DOHH2 (cell line): ENCODE results near the gene TEX48.

Experiments
- H3F3A ChIP-seq: fragments of 200-600 bp; sonication (generic), shearing (Covaris generic); 2 replicates; pipeline ENCODE4 v1.6.0; 2016; ENCODE audit warnings: antibody characterized with exemption, mild to moderate bottlenecking; ENCODE audit not compliant: control insufficient read depth, insufficient read depth
- H3K27ac ChIP-seq: fragments of 200-600 bp; sonication (generic); 2 replicates; pipeline ENCODE4 v1.5.1; 2014; ENCODE audit warnings: low read depth, mild to moderate bottlenecking, low read length, moderate library complexity
- H3K27me3 ChIP-seq: fragments of 200-600 bp; sonication (generic); 2 replicates; pipeline ENCODE4 v1.6.1; 2014; ENCODE audit warnings: mild to moderate bottlenecking, low read length, mixed read lengths; ENCODE audit not compliant: control insufficient read depth
- H3K36me3 ChIP-seq: fragments of 200-600 bp; sonication (generic); 2 replicates; pipeline ENCODE4 v1.6.1; 2014; ENCODE audit warnings: mild to moderate bottlenecking, low read length, moderate library complexity, mixed read lengths; ENCODE audit not compliant: control insufficient read depth
- H3K4me1 ChIP-seq: fragments of 200-600 bp; sonication (generic); 2 replicates; pipeline ENCODE4 v1.6.1; 2014; ENCODE audit warnings: mild to moderate bottlenecking, low read length, mixed read lengths; ENCODE audit not compliant: control insufficient read depth
- H3K4me2 ChIP-seq: fragments of 200-600 bp; sonication (generic); 2 replicates; pipeline ENCODE4 v1.6.0; 2014; ENCODE audit warnings: mild to moderate bottlenecking, low read length, moderate library complexity
- H3K4me3 ChIP-seq: fragments of 200-600 bp; sonication (generic); 2 replicates; pipeline ENCODE4 v1.5.1; 2014; ENCODE audit warnings: mild to moderate bottlenecking, low read length, mixed read lengths
- H3K79me2 ChIP-seq: fragments of 200-600 bp; sonication (generic); 2 replicates; pipeline ENCODE4 v1.6.1; 2014; ENCODE audit warnings: mild to moderate bottlenecking, low read length, mixed read lengths; ENCODE audit not compliant: control insufficient read depth
- H3K9me2 ChIP-seq: fragments of 200-600 bp; sonication (generic); replicated peaks from 2 replicates; pipeline ENCODE4 v1.6.1; 2014; ENCODE audit warnings: mild to moderate bottlenecking, low read length, mixed read lengths; ENCODE audit not compliant: control insufficient read depth
- H3K9me3 ChIP-seq: fragments of 200-600 bp; sonication (generic); 2 replicates; pipeline ENCODE4 v1.6.1; 2014; ENCODE audit warnings: antibody characterized with exemption, low read length, mixed read lengths; ENCODE audit not compliant: control insufficient read depth, insufficient read depth
- H4K20me1 ChIP-seq: fragments of 200-600 bp; sonication (generic); 2 replicates; pipeline ENCODE4 v1.6.0; 2014; ENCODE audit warnings: low read depth, mild to moderate bottlenecking, antibody characterized with exemption, low read length, moderate library complexity; ENCODE audit not compliant: control insufficient read depth, insufficient read depth
- EZH2phosphoT487 ChIP-seq: fragments of 200-600 bp; sonication (generic); IDR thresholded peaks from 2 replicates; pipeline ENCODE4 v1.6.1; 2017; ENCODE audit warnings: borderline replicate concordance, mild to moderate bottlenecking, antibody characterized with exemption, low read length, moderate library complexity, mixed read lengths
- TF ChIP-seq, protein P1 (sequence below): fragments of 200-600 bp; sonication (generic); IDR thresholded peaks from one replicate; pipeline ENCODE4 v1.5.1; 2014; ENCODE audit warnings: antibody characterized with exemption, mild to moderate bottlenecking, low read depth, low read length; ENCODE audit not compliant: poor library complexity, severe bottlenecking

TEX48 gene

DNA sequence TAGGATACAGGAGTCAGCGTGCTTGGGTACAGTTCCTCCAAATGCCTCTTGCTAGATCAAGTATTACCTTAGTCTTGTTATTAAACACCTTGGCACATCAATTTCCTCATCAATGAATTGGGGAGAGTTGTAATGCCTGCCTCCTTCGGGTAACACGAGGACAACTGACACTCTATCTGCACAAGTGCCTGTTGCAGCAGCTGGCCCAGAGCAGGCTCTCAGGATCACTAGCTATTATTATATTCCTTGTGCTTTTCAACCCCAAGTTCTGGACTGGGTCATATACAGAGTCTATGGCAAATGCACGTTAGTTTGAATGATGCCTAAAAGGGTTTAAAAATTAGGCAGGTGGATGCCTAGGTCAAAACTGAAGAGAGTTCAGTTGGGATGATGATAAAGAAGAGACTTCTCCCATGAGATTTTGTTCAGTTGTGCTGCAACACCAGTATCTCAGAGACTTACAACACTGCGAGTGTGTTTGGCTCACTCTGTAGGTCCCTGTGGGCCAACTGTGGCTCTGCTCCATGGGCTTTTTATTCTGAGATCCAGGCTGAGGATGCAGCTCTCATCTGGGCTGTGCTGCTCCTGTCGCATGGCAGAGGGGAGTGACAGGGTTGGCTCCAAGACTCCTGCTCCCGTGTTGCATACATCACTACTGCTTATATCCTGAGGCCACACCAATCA, 41.1 kb upstream of the TEX48 start:
- no peaks in the 10 kb centered on the region for H3F3A ChIP-seq
- H3K27ac ChIP-seq = no peak overlapping the region
- H3K27me3 ChIP-seq = peaks cover 5% of the 10 kb centered on the region; the same call in 1 of the 2 replicates
- no peaks in the 10 kb centered on the region for H3K9me3 ChIP-seq
- no peaks in the 10 kb centered on the region for H3K36me3 ChIP-seq
- H4K20me1 ChIP-seq = no peaks in the 10 kb centered on the region
- H3K4me1 ChIP-seq = peaks cover 28% of the 10 kb centered on the region
- no peaks in the 10 kb centered on the region for H3K9me2 ChIP-seq
- H3K4me2 ChIP-seq = no peak overlapping the region
- no peaks in the 10 kb centered on the region for H3K79me2 ChIP-seq
- H3K4me3 ChIP-seq = no peak overlapping the region
- TF ChIP-seq EZH2phosphoT487 = no peak
- TF ChIP-seq, protein P1, sequence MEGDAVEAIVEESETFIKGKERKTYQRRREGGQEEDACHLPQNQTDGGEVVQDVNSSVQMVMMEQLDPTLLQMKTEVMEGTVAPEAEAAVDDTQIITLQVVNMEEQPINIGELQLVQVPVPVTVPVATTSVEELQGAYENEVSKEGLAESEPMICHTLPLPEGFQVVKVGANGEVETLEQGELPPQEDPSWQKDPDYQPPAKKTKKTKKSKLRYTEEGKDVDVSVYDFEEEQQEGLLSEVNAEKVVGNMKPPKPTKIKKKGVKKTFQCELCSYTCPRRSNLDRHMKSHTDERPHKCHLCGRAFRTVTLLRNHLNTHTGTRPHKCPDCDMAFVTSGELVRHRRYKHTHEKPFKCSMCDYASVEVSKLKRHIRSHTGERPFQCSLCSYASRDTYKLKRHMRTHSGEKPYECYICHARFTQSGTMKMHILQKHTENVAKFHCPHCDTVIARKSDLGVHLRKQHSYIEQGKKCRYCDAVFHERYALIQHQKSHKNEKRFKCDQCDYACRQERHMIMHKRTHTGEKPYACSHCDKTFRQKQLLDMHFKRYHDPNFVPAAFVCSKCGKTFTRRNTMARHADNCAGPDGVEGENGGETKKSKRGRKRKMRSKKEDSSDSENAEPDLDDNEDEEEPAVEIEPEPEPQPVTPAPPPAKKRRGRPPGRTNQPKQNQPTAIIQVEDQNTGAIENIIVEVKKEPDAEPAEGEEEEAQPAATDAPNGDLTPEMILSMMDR = no peak

DNA sequence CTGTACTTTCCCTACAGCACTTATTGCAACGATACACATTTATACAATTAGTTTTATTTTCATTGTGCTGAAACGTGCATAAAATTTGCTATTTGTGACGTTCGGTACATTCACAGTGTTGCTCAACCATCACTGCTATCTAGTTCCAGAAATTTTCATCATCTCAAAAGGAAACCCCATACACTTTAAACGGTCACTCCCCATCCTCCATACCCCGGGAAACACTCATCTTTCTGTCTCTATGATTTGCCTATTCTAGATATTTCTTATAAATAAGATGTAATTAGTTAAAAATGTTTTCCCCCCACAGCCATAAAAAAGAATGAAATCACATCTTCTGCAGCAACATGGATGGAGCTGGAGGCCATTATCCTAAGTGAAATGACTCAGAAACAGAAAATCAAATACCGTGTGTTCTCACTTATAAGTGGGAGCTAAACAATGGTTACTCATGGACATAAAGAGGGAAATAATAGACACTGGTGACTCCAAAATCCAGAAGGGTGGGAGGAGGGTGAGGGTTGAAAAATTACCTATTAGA, 40.2 kb upstream of the TEX48 start:
- H3K9me2 ChIP-seq = no peaks in the 10 kb centered on the region
- no peaks in the 10 kb centered on the region for H3K36me3 ChIP-seq
- TF ChIP-seq, protein P1 = no peak
- no peak for TF ChIP-seq EZH2phosphoT487
- no peak overlapping the region for H3K4me3 ChIP-seq
- H4K20me1 ChIP-seq = no peaks in the 10 kb centered on the region
- no peak overlapping the region for H3K27ac ChIP-seq
- peaks cover 5% of the 10 kb centered on the region; the same call in 1 of the 2 replicates for H3K27me3 ChIP-seq
- no peaks in the 10 kb centered on the region for H3K79me2 ChIP-seq
- H3K4me2 ChIP-seq = no peak overlapping the region
- H3K9me3 ChIP-seq = no peaks in the 10 kb centered on the region
- no peaks in the 10 kb centered on the region for H3F3A ChIP-seq
- H3K4me1 ChIP-seq = peaks cover 35% of the 10 kb centered on the region

DNA sequence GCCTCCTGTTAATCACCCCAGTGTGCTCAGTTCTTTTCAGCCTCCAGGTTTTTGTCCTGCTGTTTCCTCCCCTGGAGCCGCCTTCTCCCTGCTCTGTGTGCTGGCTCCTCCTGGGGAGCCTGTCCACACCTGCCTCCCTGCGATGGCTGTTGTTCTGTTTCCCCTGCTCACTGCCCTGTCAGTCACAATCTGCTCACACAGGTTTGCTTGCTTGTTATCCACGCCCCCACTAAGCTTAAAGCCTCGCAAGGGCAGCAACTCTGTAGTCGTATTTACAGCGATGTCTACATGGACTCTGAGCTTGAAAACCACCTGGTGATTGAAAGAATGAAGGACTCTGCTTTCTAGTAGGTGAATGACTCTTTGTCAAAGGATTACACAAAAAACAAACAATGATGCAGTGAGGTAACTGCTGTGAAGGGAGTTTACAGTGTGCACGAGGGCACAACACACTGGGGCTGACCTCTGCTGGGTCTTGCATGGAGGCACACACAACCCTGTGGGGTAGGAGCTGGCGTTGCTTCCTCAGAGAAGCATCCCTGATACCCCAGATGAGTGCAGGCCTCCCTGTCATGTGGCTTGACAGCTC, 39.6 kb upstream of the TEX48 start:
- Histone ChIP-seq H3K36me3 (no peaks in the 10 kb centered on the region), H3K27me3 (peaks cover 5% of the 10 kb centered on the region; the same call in 1 of the 2 replicates), H3K4me1 (peaks cover 36% of the 10 kb centered on the region), H3K9me3 (no peaks in the 10 kb centered on the region), H3K79me2 (no peaks in the 10 kb centered on the region), H3F3A (no peaks in the 10 kb centered on the region), H3K9me2 (no peaks in the 10 kb centered on the region), H3K4me2 (no peak overlapping the region), H3K4me3 (no peak overlapping the region), H3K27ac (no peak overlapping the region), H4K20me1 (no peaks in the 10 kb centered on the region)
- TF ChIP-seq, protein P1 = no peak
- TF ChIP-seq EZH2phosphoT487 = no peak
